ENCODE results near the gene OXSR1. TPM values are rescaled to one million over a fixed set of nuclear protein-coding genes. Genes with fewer than 3 reads are reported as not detected.
A peak's percentile ranks its signal among the peaks of the same experiment; 100 is the strongest.

Gene OXSR1
- total RNA-seq = 10 to 100 TPM; 27.0 to 46.7 (median 32.9) TPM

- TF ChIP-seq POLR2AphosphoS5 (IDR thresholded peaks at IDR 0.05) = peak; percentile 90 to 95
- TF ChIP-seq, protein P1, sequence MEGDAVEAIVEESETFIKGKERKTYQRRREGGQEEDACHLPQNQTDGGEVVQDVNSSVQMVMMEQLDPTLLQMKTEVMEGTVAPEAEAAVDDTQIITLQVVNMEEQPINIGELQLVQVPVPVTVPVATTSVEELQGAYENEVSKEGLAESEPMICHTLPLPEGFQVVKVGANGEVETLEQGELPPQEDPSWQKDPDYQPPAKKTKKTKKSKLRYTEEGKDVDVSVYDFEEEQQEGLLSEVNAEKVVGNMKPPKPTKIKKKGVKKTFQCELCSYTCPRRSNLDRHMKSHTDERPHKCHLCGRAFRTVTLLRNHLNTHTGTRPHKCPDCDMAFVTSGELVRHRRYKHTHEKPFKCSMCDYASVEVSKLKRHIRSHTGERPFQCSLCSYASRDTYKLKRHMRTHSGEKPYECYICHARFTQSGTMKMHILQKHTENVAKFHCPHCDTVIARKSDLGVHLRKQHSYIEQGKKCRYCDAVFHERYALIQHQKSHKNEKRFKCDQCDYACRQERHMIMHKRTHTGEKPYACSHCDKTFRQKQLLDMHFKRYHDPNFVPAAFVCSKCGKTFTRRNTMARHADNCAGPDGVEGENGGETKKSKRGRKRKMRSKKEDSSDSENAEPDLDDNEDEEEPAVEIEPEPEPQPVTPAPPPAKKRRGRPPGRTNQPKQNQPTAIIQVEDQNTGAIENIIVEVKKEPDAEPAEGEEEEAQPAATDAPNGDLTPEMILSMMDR (IDR thresholded peaks at IDR 0.05) = no peak
- peak; percentile 85 for TF ChIP-seq POLR2A (IDR thresholded peaks at IDR 0.05; ENCODE audit: low read depth)
- TF ChIP-seq EP300 (IDR thresholded peaks at IDR 0.05) = peak; percentile 15
- no peaks in the 10 kb centered on the region for H3K27me3 ChIP-seq
- peak within 1 kb of the TSS; percentile 97 to 98 (median 97) for H3K27ac ChIP-seq (replicated peaks in 1 of 4)
- H3K4me3 ChIP-seq = peak within 1 kb of the TSS; percentile 86 to 99 (median 92)
- intact Hi-C loops (cut with DNase I) = loop anchor here (2.0 kb wide), 1 partner anchor 26 kb away; the partner anchor contains the start of gene MYD88
- peak; percentile 100 for DNase-seq (ENCODE audit: extremely low spot score)
- no peaks in the 10 kb centered on the region for H3K9me3 ChIP-seq
- no peaks in the 10 kb centered on the region for H3K36me3 ChIP-seq
- WGBS = under 1% methylated on average over 40 of the region's 57 CpGs
- H3K4me1 ChIP-seq = peaks cover 14 to 45% (median 43%) of the 10 kb centered on the region in 4 donors
These were observed at the start of gene OXSR1 for GRCh38 chr3:38164952-38165721. Gene OXSR1 (plus strand): TSS chr3:38165537. CDS start chr3:38165877, 340 bp downstream.

- intact Hi-C loops (cut with DNase I) = no loop called here
- DNase-seq (ENCODE audit: extremely low spot score) = no peak
- no peak for TF ChIP-seq POLR2A (IDR thresholded peaks at IDR 0.05; ENCODE audit: low read depth)
- TF ChIP-seq, protein P1 (IDR thresholded peaks at IDR 0.05) = no peak
- no peak for TF ChIP-seq EP300 (IDR thresholded peaks at IDR 0.05)
- TF ChIP-seq POLR2AphosphoS5 (IDR thresholded peaks at IDR 0.05) = no peak
- H3K27me3 ChIP-seq = no peaks in the 10 kb centered on the region
- no peak overlapping the region for H3K27ac ChIP-seq (replicated peaks in 1 of 4)
- no peak overlapping the region for H3K4me3 ChIP-seq
- peaks cover 0 to 21% (median 12%) of the 10 kb centered on the region in 4 donors for H3K36me3 ChIP-seq
- H3K4me1 ChIP-seq = no peaks in the 10 kb centered on the region
- no peaks in the 10 kb centered on the region for H3K9me3 ChIP-seq
- WGBS = 66% methylated on average over 9 of the region's 9 CpGs
These were observed 49.5 kb upstream of the OXSR1 start for GRCh38 chr3:38115645-38116427.

GRCh38 chr3:38116471-38117162 is 48.7 kb upstream of the OXSR1 start:
- H3K27ac ChIP-seq (replicated peaks in 1 of 4) = no peak overlapping the region
- no peaks in the 10 kb centered on the region for H3K9me3 ChIP-seq
- no peaks in the 10 kb centered on the region for H3K27me3 ChIP-seq
- 94% methylated on average over 6 of the region's 12 CpGs for WGBS
- H3K4me3 ChIP-seq = no peak overlapping the region
- intact Hi-C loops (cut with DNase I) = no loop called here
- H3K4me1 ChIP-seq = peaks cover 0 to 6% (median 0%) of the 10 kb centered on the region in 4 donors
- no peak for DNase-seq (ENCODE audit: extremely low spot score)
- peaks cover 2 to 29% (median 20%) of the 10 kb centered on the region in 4 donors for H3K36me3 ChIP-seq
- no peak for TF ChIP-seq POLR2A (IDR thresholded peaks at IDR 0.05; ENCODE audit: low read depth)
- TF ChIP-seq, protein P1 (IDR thresholded peaks at IDR 0.05) = no peak
- TF ChIP-seq POLR2AphosphoS5 (IDR thresholded peaks at IDR 0.05) = no peak
- no peak for TF ChIP-seq EP300 (IDR thresholded peaks at IDR 0.05)

- WGBS = 76% methylated on average over 10 of the region's 10 CpGs
- no peak overlapping the region for H3K27ac ChIP-seq (replicated peaks in 1 of 4)
- DNase-seq (ENCODE audit: extremely low spot score) = no peak
- no peak overlapping the region for H3K4me3 ChIP-seq
- H3K36me3 ChIP-seq = peaks cover 8 to 35% (median 26%) of the 10 kb centered on the region in 4 donors
- H3K27me3 ChIP-seq = no peaks in the 10 kb centered on the region
- H3K4me1 ChIP-seq = peaks cover 0 to 9% (median 0%) of the 10 kb centered on the region in 4 donors
- TF ChIP-seq POLR2A (IDR thresholded peaks at IDR 0.05; ENCODE audit: low read depth) = no peak
- intact Hi-C loops (cut with DNase I) = no loop called here
- H3K9me3 ChIP-seq = no peaks in the 10 kb centered on the region
These were observed 48.1 kb upstream of the OXSR1 start for GRCh38 chr3:38117163-38117716.

Data from esophagus muscularis mucosa (tissue), 4 donors.